ENCODE data around the gene ODC1.

DNA sequence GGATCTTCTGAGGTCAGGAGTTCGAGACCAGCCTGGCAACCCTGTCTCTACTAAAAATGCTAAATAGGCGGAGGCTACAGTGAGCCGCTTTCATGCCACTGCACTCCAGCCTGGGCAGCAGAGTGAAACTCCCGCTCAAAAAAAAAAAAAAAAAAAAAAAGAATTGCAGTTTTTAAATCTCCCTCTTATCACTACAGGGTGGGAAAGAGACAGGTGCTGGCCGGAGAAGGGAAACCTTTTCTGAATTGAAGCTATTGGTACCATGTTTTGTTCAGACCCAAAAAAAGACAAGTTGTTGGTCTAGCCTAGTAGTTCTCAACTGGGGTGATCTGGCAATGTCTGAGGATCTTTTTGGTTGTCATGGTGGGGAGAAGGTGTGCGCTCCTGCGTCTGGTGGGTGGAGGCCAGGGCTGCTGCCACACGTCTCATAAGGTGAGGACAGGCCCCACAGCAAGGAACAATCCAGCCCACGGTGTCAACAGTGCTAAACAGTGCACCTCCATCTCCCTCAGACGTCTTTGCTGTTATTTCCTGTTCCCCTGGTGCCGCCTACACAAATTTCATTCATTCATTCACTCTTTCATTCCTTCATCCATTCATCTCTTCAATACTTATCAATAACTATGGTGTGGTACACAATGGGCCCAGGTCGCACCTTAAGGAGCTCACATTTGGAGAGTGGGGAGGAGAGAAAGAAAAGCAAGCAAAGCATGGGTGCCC lies 28.8 kb upstream of the ODC1 start:
- TF ChIP-seq, protein P1, sequence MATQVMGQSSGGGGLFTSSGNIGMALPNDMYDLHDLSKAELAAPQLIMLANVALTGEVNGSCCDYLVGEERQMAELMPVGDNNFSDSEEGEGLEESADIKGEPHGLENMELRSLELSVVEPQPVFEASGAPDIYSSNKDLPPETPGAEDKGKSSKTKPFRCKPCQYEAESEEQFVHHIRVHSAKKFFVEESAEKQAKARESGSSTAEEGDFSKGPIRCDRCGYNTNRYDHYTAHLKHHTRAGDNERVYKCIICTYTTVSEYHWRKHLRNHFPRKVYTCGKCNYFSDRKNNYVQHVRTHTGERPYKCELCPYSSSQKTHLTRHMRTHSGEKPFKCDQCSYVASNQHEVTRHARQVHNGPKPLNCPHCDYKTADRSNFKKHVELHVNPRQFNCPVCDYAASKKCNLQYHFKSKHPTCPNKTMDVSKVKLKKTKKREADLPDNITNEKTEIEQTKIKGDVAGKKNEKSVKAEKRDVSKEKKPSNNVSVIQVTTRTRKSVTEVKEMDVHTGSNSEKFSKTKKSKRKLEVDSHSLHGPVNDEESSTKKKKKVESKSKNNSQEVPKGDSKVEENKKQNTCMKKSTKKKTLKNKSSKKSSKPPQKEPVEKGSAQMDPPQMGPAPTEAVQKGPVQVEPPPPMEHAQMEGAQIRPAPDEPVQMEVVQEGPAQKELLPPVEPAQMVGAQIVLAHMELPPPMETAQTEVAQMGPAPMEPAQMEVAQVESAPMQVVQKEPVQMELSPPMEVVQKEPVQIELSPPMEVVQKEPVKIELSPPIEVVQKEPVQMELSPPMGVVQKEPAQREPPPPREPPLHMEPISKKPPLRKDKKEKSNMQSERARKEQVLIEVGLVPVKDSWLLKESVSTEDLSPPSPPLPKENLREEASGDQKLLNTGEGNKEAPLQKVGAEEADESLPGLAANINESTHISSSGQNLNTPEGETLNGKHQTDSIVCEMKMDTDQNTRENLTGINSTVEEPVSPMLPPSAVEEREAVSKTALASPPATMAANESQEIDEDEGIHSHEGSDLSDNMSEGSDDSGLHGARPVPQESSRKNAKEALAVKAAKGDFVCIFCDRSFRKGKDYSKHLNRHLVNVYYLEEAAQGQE (tag by site-specific recombination; IDR thresholded peaks at IDR 0.05) = no peak
- TF ChIP-seq ZNF747 (tag by site-specific recombination; IDR thresholded peaks at IDR 0.05) = no peak
- TF ChIP-seq ZNF596 (tag by site-specific recombination; IDR thresholded peaks at IDR 0.05) = no peak
- TF ChIP-seq ZNF473 (tag by site-specific recombination; IDR thresholded peaks at IDR 0.05) = no peak
- TF ChIP-seq EGR2 (tag by site-specific recombination; IDR thresholded peaks at IDR 0.05; ENCODE audit: low read depth) = no peak
- TF ChIP-seq, protein P2, sequence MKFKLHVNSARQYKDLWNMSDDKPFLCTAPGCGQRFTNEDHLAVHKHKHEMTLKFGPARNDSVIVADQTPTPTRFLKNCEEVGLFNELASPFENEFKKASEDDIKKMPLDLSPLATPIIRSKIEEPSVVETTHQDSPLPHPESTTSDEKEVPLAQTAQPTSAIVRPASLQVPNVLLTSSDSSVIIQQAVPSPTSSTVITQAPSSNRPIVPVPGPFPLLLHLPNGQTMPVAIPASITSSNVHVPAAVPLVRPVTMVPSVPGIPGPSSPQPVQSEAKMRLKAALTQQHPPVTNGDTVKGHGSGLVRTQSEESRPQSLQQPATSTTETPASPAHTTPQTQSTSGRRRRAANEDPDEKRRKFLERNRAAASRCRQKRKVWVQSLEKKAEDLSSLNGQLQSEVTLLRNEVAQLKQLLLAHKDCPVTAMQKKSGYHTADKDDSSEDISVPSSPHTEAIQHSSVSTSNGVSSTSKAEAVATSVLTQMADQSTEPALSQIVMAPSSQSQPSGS (tag by site-specific recombination; IDR thresholded peaks at IDR 0.05; ENCODE audit: low read depth) = no peak
- TF ChIP-seq ZFP37 (tag by site-specific recombination; IDR thresholded peaks at IDR 0.05) = no peak
- TF ChIP-seq, protein P3, sequence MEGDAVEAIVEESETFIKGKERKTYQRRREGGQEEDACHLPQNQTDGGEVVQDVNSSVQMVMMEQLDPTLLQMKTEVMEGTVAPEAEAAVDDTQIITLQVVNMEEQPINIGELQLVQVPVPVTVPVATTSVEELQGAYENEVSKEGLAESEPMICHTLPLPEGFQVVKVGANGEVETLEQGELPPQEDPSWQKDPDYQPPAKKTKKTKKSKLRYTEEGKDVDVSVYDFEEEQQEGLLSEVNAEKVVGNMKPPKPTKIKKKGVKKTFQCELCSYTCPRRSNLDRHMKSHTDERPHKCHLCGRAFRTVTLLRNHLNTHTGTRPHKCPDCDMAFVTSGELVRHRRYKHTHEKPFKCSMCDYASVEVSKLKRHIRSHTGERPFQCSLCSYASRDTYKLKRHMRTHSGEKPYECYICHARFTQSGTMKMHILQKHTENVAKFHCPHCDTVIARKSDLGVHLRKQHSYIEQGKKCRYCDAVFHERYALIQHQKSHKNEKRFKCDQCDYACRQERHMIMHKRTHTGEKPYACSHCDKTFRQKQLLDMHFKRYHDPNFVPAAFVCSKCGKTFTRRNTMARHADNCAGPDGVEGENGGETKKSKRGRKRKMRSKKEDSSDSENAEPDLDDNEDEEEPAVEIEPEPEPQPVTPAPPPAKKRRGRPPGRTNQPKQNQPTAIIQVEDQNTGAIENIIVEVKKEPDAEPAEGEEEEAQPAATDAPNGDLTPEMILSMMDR (tag by site-specific recombination; IDR thresholded peaks at IDR 0.05) = no peak
- TF ChIP-seq ZNF677 (tag by site-specific recombination; IDR thresholded peaks at IDR 0.05) = no peak
